SK-N-SH (cell line): ENCODE results near the gene DDA1. TPM values are rescaled to one million over a fixed set of nuclear protein-coding genes. Genes with fewer than 3 reads are reported as not detected.
A peak's percentile ranks its signal among the peaks of the same experiment; 100 is the strongest.

Source experiments
- CTCF ChIA-PET: fragments of 300-600, 350-600 bp; formaldehyde crosslinking; extraction: SDS; loops from one replicate; lab custom pipeline; 2021; lab: Yijun Ruan, JAX
- POLR2A ChIA-PET: fragments of 350-600 bp; sonication (Branson Sonifier 250); formaldehyde crosslinking; extraction: SDS; loops from one replicate; lab custom pipeline; 2020; ENCODE audit warnings: antibody characterized with exemption, inconsistent platforms; lab: Yijun Ruan, JAX
- DNase-seq: peaks from one replicate; pipeline ENCODE4 v3.0.0; 2012
- H2AFZ ChIP-seq: fragments of 200-600 bp; sonication (generic); 2 replicates; pipeline ENCODE4 v1.8.1; 2016; ENCODE audit warnings: antibody characterized with exemption, mild to moderate bottlenecking, low read depth
- H3F3A ChIP-seq: fragments of 200-600 bp; sonication (generic); replicated peaks from 2 replicates; pipeline ENCODE3; 2016; ENCODE audit warnings: antibody characterized with exemption, mild to moderate bottlenecking; ENCODE audit not compliant: insufficient read depth
- H3K27ac ChIP-seq, 2 experiments: fragments of 200-500 bp in 1 of 2; fragments of 200-600 bp in 1 of 2; sonication (Bioruptor generic) in 1 of 2; sonication (generic), shearing (Covaris generic) in 1 of 2; 2 replicates each; pipeline versions ENCODE4 v1.5.1 to v1.6.1; 2014 to 2016; ENCODE audit warnings: low read depth in 2 of 2, inconsistent platforms in 1 of 2, low read length in 1 of 2, mild to moderate bottlenecking in 1 of 2, mixed read lengths in 1 of 2
- H3K27me3 ChIP-seq: fragments of 200-600 bp; sonication (generic), shearing (Covaris generic); 2 replicates; pipeline ENCODE4 v1.6.1; 2016; ENCODE audit warnings: mixed run types; ENCODE audit not compliant: insufficient read depth
- H3K36me3 ChIP-seq, 2 experiments: fragments of 200-500 bp in 1 of 2; fragments of 200-600 bp in 1 of 2; sonication (Bioruptor generic) in 1 of 2; sonication (generic) in 1 of 2; replicated peaks in 1 of 2; 2 replicates each; pipeline versions ENCODE3 to v1.5.1; 2014 to 2016; ENCODE audit warnings: low read length in 1 of 2, mild to moderate bottlenecking in 1 of 2; ENCODE audit not compliant: insufficient read depth in 2 of 2, control insufficient read depth in 1 of 2
- H3K4me1 ChIP-seq, 2 experiments: fragments of 200-500 bp in 1 of 2; fragments of 200-600 bp in 1 of 2; sonication (Bioruptor generic) in 1 of 2; sonication (generic), shearing (Covaris generic) in 1 of 2; 2 replicates each; pipeline versions ENCODE4 v1.5.1 to v1.6.1; 2014 to 2016; ENCODE audit warnings: low read depth in 1 of 2, low read length in 1 of 2, mixed run types in 1 of 2; ENCODE audit not compliant: insufficient read depth in 2 of 2, control insufficient read depth in 1 of 2
- H3K4me2 ChIP-seq: fragments of 200-600 bp; sonication (generic), shearing (Covaris generic); 2 replicates; pipeline ENCODE4 v1.6.1; 2017; ENCODE audit warnings: mixed run types
- H3K4me3 ChIP-seq, 2 experiments: fragments of 200-500 bp in 1 of 2; fragments of 200-600 bp in 1 of 2; sonication (Bioruptor generic) in 1 of 2; sonication (generic), shearing (Covaris generic) in 1 of 2; 2 replicates each; pipeline versions ENCODE4 v1.5.1 to v1.8.1; 2014 to 2016; ENCODE audit warnings: low read depth in 2 of 2, inconsistent platforms in 1 of 2, low read length in 1 of 2, mild to moderate bottlenecking in 1 of 2, mixed read lengths in 1 of 2, moderate library complexity in 1 of 2
- H3K79me2 ChIP-seq: fragments of 200-600 bp; sonication (generic); 2 replicates; pipeline ENCODE4 v1.8.1; 2017; ENCODE audit warnings: mild to moderate bottlenecking; ENCODE audit not compliant: insufficient read depth
- H3K9ac ChIP-seq: fragments of 200-600 bp; sonication (generic); 2 replicates; pipeline ENCODE4 v1.6.1; 2017; ENCODE audit warnings: mixed run types
- H3K9me2 ChIP-seq: fragments of 200-600 bp; sonication (generic); 2 replicates; pipeline ENCODE4 v1.6.1; 2017; ENCODE audit warnings: mixed run types
- H3K9me3 ChIP-seq: fragments of 200-600 bp; sonication (generic); 2 replicates; pipeline ENCODE4 v1.6.1; 2017; ENCODE audit warnings: mixed run types, mild to moderate bottlenecking, moderate library complexity
- H4K20me1 ChIP-seq: fragments of 200-600 bp; sonication (generic); 2 replicates; pipeline ENCODE4 v1.6.1; 2017; ENCODE audit warnings: mild to moderate bottlenecking, mixed run types; ENCODE audit not compliant: insufficient read depth
- CHD2 ChIP-seq: fragments of 150-350 bp; IDR thresholded peaks from 2 replicates; pipeline ENCODE4 v1.6.1; 2018; ENCODE audit warnings: low read length; ENCODE audit not compliant: partially characterized antibody
- ELF1 ChIP-seq: IDR thresholded peaks from 2 replicates; pipeline ENCODE4 v1.4.0; 2012
- EZH2phosphoT487 ChIP-seq: fragments of 200-600 bp; sonication (generic); IDR thresholded peaks from 2 replicates; pipeline ENCODE4 v1.6.1; 2017; ENCODE audit warnings: low read depth, mixed run types, mild to moderate bottlenecking, antibody characterized with exemption, moderate library complexity, borderline replicate concordance
- FOXM1 ChIP-seq: IDR thresholded peaks from 2 replicates; pipeline ENCODE4 v1.4.0; 2012; ENCODE audit warnings: low read depth, mild to moderate bottlenecking
- GATA2 ChIP-seq: sonication (generic); formaldehyde crosslinking; IDR thresholded peaks from 2 replicates; pipeline ENCODE4 v1.5.0; 2020; ENCODE audit warnings: mild to moderate bottlenecking, missing genetic modification reagents
- JUND ChIP-seq: IDR thresholded peaks from 2 replicates; pipeline ENCODE4 v1.4.0; 2012
- POLR2AphosphoS5 ChIP-seq: IDR thresholded peaks from 2 replicates; pipeline ENCODE4 v1.6.1; 2012; ENCODE audit warnings: low read depth, low read length
- RAD21 ChIP-seq: IDR thresholded peaks from 2 replicates; pipeline ENCODE4 v1.6.1; 2012; ENCODE audit warnings: mild to moderate bottlenecking, low read length
- RCOR1 ChIP-seq: fragments of 150-350 bp; IDR thresholded peaks from 2 replicates; pipeline ENCODE4 v1.6.1; 2017; ENCODE audit warnings: antibody characterized with exemption, low read length
- RFX5 ChIP-seq: IDR thresholded peaks from 2 replicates; pipeline ENCODE4 v1.6.1; 2012; ENCODE audit warnings: mild to moderate bottlenecking, improper control_type of control experiment, low read length
- SIN3A ChIP-seq: IDR thresholded peaks from 2 replicates; pipeline ENCODE4 v1.6.1; 2012; ENCODE audit warnings: low read depth, mild to moderate bottlenecking, low read length, moderate library complexity, borderline replicate concordance
- SMC3 ChIP-seq: IDR thresholded peaks from 2 replicates; pipeline ENCODE4 v1.6.1; 2012; ENCODE audit warnings: low read depth, low read length, improper control_type of control experiment
- TAF1 ChIP-seq: IDR thresholded peaks from 2 replicates; pipeline ENCODE4 v1.6.1; 2012; ENCODE audit warnings: low read depth, mild to moderate bottlenecking, low read length, moderate library complexity, borderline replicate concordance
- TCF12 ChIP-seq: IDR thresholded peaks from 2 replicates; pipeline ENCODE4 v1.4.0; 2012
- TEAD4 ChIP-seq: IDR thresholded peaks from 2 replicates; pipeline ENCODE4 v1.4.0; 2012; ENCODE audit warnings: mild to moderate bottlenecking, borderline replicate concordance; ENCODE audit not compliant: insufficient read depth
- YY1 ChIP-seq: IDR thresholded peaks from 2 replicates; pipeline ENCODE4 v1.4.0; 2012; ENCODE audit warnings: low read depth, mild to moderate bottlenecking
- WGBS: methylation state at CpG from one replicate; pipeline ENCODE4 v1.1.6; 2017; ENCODE audit warnings: low lambda C conversion rate; 5-methylcytosine and 5-hydroxymethylcytosine counted together
- polyA plus RNA-seq, 3 experiments: library from polyadenylated mRNA; depleted of rRNA; stranded (reverse); fragments of >200 nt; gene quantifications; 2 replicates each; pipeline ENCODE4 v1.2.3, GENCODE V29; 2012
- TF ChIP-seq, protein P1 (sequence below): IDR thresholded peaks from 2 replicates; pipeline ENCODE4 v1.4.0; 2012; ENCODE audit warnings: low read depth, borderline replicate concordance
- TF ChIP-seq, protein P2 (sequence below): fragments of 150-350 bp; IDR thresholded peaks from 2 replicates; pipeline ENCODE4 v1.6.1; 2016; ENCODE audit warnings: mild to moderate bottlenecking, low read depth, low read length
- TF ChIP-seq, protein P3 (sequence below): fragments of 150-350 bp; IDR thresholded peaks from 2 replicates; pipeline ENCODE4 v1.6.1; 2017; ENCODE audit warnings: antibody characterized with exemption, low read length, low read depth, borderline replicate concordance

The DDA1 gene
- polyA plus RNA-seq, 1 of the 3 experiments (the other 2 are of a cell fraction): 135 TPM

DNA sequence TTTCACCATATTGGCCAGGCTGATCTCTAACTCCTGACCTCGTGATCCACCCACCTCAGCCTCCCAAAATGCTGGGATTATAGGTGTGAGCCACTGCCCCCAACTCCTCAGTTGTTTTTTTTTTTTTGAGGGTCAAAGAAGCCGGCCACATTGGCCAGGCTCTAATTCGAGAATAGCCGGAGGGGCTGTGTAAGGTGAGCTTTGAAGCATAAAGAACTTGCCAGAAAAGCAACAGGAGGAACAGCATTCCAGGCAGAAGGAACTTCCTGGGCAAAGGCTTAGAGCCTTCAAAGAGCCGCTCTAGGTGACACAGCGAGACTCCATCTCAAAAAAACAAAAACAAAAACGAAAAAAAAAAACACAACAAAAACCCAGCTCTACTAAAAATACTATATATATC is 43.3 kb upstream of the DDA1 start:
- DNase-seq: no peak
- Histone ChIP-seq H3K27ac (no peak overlapping the region), H3K79me2 (peaks cover 31% of the 10 kb centered on the region; the same call in 1 of the 2 replicates), H3K9me2 (no peaks in the 10 kb centered on the region), H3K9ac (no peak overlapping the region), H3K36me3 (peaks cover under 1 to 3% of the 10 kb centered on the region in 2 experiments), H3K9me3 (no peaks in the 10 kb centered on the region), H4K20me1 (no peaks in the 10 kb centered on the region), H3F3A (peaks cover 11% of the 10 kb centered on the region), H3K27me3 (no peaks in the 10 kb centered on the region), H3K4me3 (no peak overlapping the region), H2AFZ (peak overlapping the region; percentile 85; the same call in 1 of the 2 replicates), H3K4me2 (no peak overlapping the region)
- POLR2A ChIA-PET: interaction anchor here (2.2 kb wide), 1 partner anchor 51 kb away, joined by 14 read pairs; the partner anchor contains the start of gene USE1
- WGBS: 90% methylated on average over 7 of the region's 7 CpGs
- CTCF ChIA-PET: interaction anchor here (1.3 kb wide), 1 partner anchor 14 kb away, joined by 5 read pairs; no protein-coding TSS in a partner anchor
- TF ChIP-seq, protein P1, sequence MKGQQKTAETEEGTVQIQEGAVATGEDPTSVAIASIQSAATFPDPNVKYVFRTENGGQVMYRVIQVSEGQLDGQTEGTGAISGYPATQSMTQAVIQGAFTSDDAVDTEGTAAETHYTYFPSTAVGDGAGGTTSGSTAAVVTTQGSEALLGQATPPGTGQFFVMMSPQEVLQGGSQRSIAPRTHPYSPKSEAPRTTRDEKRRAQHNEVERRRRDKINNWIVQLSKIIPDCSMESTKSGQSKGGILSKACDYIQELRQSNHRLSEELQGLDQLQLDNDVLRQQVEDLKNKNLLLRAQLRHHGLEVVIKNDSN: no peak
- no peak for TF ChIP-seq TAF1
- no peak for TF ChIP-seq CHD2
- TF ChIP-seq POLR2AphosphoS5: no peak
- TF ChIP-seq, protein P2, sequence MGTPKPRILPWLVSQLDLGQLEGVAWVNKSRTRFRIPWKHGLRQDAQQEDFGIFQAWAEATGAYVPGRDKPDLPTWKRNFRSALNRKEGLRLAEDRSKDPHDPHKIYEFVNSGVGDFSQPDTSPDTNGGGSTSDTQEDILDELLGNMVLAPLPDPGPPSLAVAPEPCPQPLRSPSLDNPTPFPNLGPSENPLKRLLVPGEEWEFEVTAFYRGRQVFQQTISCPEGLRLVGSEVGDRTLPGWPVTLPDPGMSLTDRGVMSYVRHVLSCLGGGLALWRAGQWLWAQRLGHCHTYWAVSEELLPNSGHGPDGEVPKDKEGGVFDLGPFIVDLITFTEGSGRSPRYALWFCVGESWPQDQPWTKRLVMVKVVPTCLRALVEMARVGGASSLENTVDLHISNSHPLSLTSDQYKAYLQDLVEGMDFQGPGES: no peak
- no peak for TF ChIP-seq RAD21
- TF ChIP-seq SIN3A: no peak
- TF ChIP-seq TEAD4: no peak
- TF ChIP-seq FOXM1: no peak
- TF ChIP-seq, protein P3, sequence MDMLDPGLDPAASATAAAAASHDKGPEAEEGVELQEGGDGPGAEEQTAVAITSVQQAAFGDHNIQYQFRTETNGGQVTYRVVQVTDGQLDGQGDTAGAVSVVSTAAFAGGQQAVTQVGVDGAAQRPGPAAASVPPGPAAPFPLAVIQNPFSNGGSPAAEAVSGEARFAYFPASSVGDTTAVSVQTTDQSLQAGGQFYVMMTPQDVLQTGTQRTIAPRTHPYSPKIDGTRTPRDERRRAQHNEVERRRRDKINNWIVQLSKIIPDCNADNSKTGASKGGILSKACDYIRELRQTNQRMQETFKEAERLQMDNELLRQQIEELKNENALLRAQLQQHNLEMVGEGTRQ: no peak
- no peak for TF ChIP-seq GATA2 (CRISPR knock-in tag)
- no peak for TF ChIP-seq JUND
- no peak for TF ChIP-seq RCOR1
- no peak for TF ChIP-seq YY1
- no peak for TF ChIP-seq EZH2phosphoT487
- TF ChIP-seq SMC3: no peak
- TF ChIP-seq TCF12: no peak
- no peak for TF ChIP-seq RFX5
- no peak for TF ChIP-seq ELF1
- TF ChIP-seq, all 33 proteins: peak for 0
- H3K4me1 ChIP-seq: peaks cover 0 to 6% of the 10 kb centered on the region in 2 experiments; a peak in 1 of 4 replicates
